IPS DF 6.9 (cell line): ENCODE data around the gene F10.
"Not testable (repeated sequence)": the region's sequence is repeated elsewhere in the genome, so short reads cannot be mapped to it uniquely, and the experiment has no call there.

Source experiments
- DNase-seq: peaks from one replicate; pipeline ENCODE4 v3.0.0-alpha.2; 2013; ENCODE audit warnings: low read depth, low spot score
- H3K27ac ChIP-seq: one replicate; pipeline ENCODE4 v1.5.1; 2013; ENCODE audit warnings: low read length, control low read depth
- H3K27me3 ChIP-seq: 2 replicates; pipeline ENCODE4 v1.6.1; 2013; ENCODE audit warnings: mild to moderate bottlenecking, low read length; ENCODE audit not compliant: control insufficient read depth, insufficient read depth
- H3K36me3 ChIP-seq: 2 replicates; pipeline ENCODE4 v1.6.1; 2013; ENCODE audit warnings: low read length; ENCODE audit not compliant: control insufficient read depth, insufficient read depth
- H3K4me1 ChIP-seq: 2 replicates; pipeline ENCODE4 v1.6.1; 2013; ENCODE audit warnings: low read length; ENCODE audit not compliant: control insufficient read depth, insufficient read depth
- H3K4me3 ChIP-seq: 2 replicates; pipeline ENCODE4 v1.5.1; 2013; ENCODE audit warnings: mild to moderate bottlenecking, low read length
- H3K9me3 ChIP-seq: 2 replicates; pipeline ENCODE4 v1.6.1; 2013; ENCODE audit warnings: low read length, inconsistent platforms; ENCODE audit not compliant: control insufficient read depth, insufficient read depth
- WGBS: extraction: QIAGEN DNeasy Blood & Tissue Kit; methylation state at CpG from one replicate; pipeline ENCODE4 v1.1.7; 2013; ENCODE audit warnings: mixed read lengths, missing lambda C conversion rate; ENCODE audit not compliant: insufficient read length, insufficient coverage; 5-methylcytosine and 5-hydroxymethylcytosine counted together

Gene F10

GRCh38 chr13:113079781-113080080 lies 42.9 kb upstream of the F10 start:
- H3K4me3 ChIP-seq, H3K27ac ChIP-seq, H3K9me3 ChIP-seq, H3K4me1 ChIP-seq, H3K27me3 ChIP-seq, DNase-seq, H3K36me3 ChIP-seq: not testable (repeated sequence)
- no CpG with 5 or more reads among the region's 9 CpGs for WGBS

GRCh38 chr13:113080361-113080831 lies 42.2 kb upstream of the F10 start:
- no peak overlapping the region for H3K27ac ChIP-seq
- H3K9me3 ChIP-seq, result no peaks in the 10 kb centered on the region
- no peak overlapping the region for H3K4me3 ChIP-seq
- no peaks in the 10 kb centered on the region for H3K27me3 ChIP-seq
- H3K36me3 ChIP-seq, result no peaks in the 10 kb centered on the region; the same call in 1 of the 2 replicates
- WGBS, result no CpG with 5 or more reads among the region's 18 CpGs
- no peaks in the 10 kb centered on the region for H3K4me1 ChIP-seq
- no peak for DNase-seq

GRCh38 chr13:113080901-113081521 lies 41.6 kb upstream of the F10 start:
- Histone ChIP-seq H3K9me3 (no peaks in the 10 kb centered on the region), H3K36me3 (no peaks in the 10 kb centered on the region; the same call in 1 of the 2 replicates), H3K4me1 (no peaks in the 10 kb centered on the region), H3K4me3 (no peak overlapping the region), H3K27me3 (no peaks in the 10 kb centered on the region), H3K27ac (no peak overlapping the region)
- no CpG with 5 or more reads among the region's 25 CpGs for WGBS
- DNase-seq, result no peak

- H3K27ac ChIP-seq, result no peak overlapping the region
- H3K36me3 ChIP-seq, result no peaks in the 10 kb centered on the region; the same call in 1 of the 2 replicates
- no CpG with 5 or more reads among the region's 26 CpGs for WGBS
- H3K4me3 ChIP-seq, result no peak overlapping the region
- DNase-seq, result no peak
- no peaks in the 10 kb centered on the region for H3K9me3 ChIP-seq
- no peaks in the 10 kb centered on the region for H3K4me1 ChIP-seq
- no peaks in the 10 kb centered on the region for H3K27me3 ChIP-seq
Observed at GRCh38 chr13:113082198-113083021, 40.2 kb upstream of the F10 start.

- DNase-seq, result no peak
- H3K36me3 ChIP-seq, result no peaks in the 10 kb centered on the region; the same call in 1 of the 2 replicates
- H3K27me3 ChIP-seq, result no peaks in the 10 kb centered on the region
- no peaks in the 10 kb centered on the region for H3K9me3 ChIP-seq
- no peak overlapping the region for H3K27ac ChIP-seq
- no peak overlapping the region for H3K4me3 ChIP-seq
- H3K4me1 ChIP-seq, result no peaks in the 10 kb centered on the region
- WGBS, result no CpG with 5 or more reads among the region's 10 CpGs
Observed at GRCh38 chr13:113083022-113083373, 39.6 kb upstream of the F10 start.

GRCh38 chr13:113083402-113084061 lies 39.1 kb upstream of the F10 start:
- Histone ChIP-seq H3K36me3 (no peaks in the 10 kb centered on the region; the same call in 1 of the 2 replicates), H3K4me3 (no peak overlapping the region), H3K27me3 (no peaks in the 10 kb centered on the region), H3K27ac (no peak overlapping the region), H3K9me3 (no peaks in the 10 kb centered on the region), H3K4me1 (no peaks in the 10 kb centered on the region)
- no peak for DNase-seq
- no CpG with 5 or more reads among the region's 18 CpGs for WGBS

GRCh38 chr13:113084094-113084942 lies 38.3 kb upstream of the F10 start:
- no peak overlapping the region for H3K27ac ChIP-seq
- H3K36me3 ChIP-seq, result no peaks in the 10 kb centered on the region; the same call in 1 of the 2 replicates
- no CpG with 5 or more reads among the region's 25 CpGs for WGBS
- H3K4me1 ChIP-seq, result no peaks in the 10 kb centered on the region
- H3K9me3 ChIP-seq, result no peaks in the 10 kb centered on the region
- DNase-seq, result no peak
- H3K27me3 ChIP-seq, result no peaks in the 10 kb centered on the region
- H3K4me3 ChIP-seq, result no peak overlapping the region

GRCh38 chr13:113084943-113085540 lies 37.6 kb upstream of the F10 start:
- no peaks in the 10 kb centered on the region; the same call in 1 of the 2 replicates for H3K36me3 ChIP-seq
- no peak for DNase-seq
- peaks cover 2% of the 10 kb centered on the region; the same call in 1 of the 2 replicates for H3K4me1 ChIP-seq
- H3K4me3 ChIP-seq, result no peak overlapping the region
- no peaks in the 10 kb centered on the region for H3K27me3 ChIP-seq
- WGBS, result no CpG with 5 or more reads among the region's 24 CpGs
- no peak overlapping the region for H3K27ac ChIP-seq
- no peaks in the 10 kb centered on the region for H3K9me3 ChIP-seq

GRCh38 chr13:113086031-113086750 lies 36.4 kb upstream of the F10 start:
- Histone ChIP-seq H3K36me3 (no peaks in the 10 kb centered on the region), H3K27me3 (no peaks in the 10 kb centered on the region), H3K4me1 (peaks cover 3% of the 10 kb centered on the region; the same call in 1 of the 2 replicates), H3K4me3 (no peak overlapping the region), H3K9me3 (no peaks in the 10 kb centered on the region), H3K27ac (no peak overlapping the region)
- no peak for DNase-seq
- WGBS, result no CpG with 5 or more reads among the region's 32 CpGs
